ENCODE results near the gene TRIP10. TPM values are rescaled to one million over a fixed set of nuclear protein-coding genes. Genes with fewer than 3 reads are reported as not detected.
"Not testable (repeated sequence)": the region's sequence is repeated elsewhere in the genome, so short reads cannot be mapped to it uniquely, and the experiment has no call there.

TRIP10 gene
- total RNA-seq, 1 donor, result 8.3 TPM

DNA sequence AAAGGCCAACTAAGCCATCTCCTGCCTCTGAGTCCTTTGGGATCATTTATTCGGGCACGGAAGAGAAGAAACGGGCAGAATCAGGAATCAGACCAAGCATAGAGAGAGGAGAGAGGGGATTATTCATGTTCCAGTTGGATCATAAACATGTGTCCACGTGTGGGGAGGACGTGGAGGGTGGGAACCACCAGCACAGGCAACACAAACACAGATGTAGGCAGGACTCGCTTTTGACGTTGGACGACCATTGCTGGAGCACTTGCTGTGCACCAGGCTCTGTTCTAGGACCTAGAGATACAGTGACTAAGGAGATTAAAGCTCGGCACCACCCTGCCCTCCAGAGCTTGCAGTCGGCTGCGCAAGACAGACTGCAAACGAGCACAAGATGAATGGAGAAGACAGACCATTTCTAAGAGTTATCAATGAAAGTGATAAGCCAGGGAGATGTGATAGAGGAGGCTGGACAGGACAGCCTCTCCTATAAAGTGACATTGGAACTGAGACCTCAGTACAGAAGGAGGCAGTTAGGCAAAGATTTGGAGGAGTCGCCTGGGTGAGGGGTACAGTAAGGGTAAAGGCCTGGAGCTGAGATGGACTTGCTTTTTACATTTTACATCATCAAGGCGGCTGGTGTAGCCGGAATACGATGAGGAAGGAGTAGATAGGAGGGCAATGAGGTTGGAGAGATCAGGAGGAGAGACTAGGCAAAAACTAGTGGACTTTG lies 27.0 kb downstream of the TRIP10 start:
- DNase-seq (ENCODE audit: low read depth in 2 of 3, low spot score in 2 of 3), result no peak

DNA sequence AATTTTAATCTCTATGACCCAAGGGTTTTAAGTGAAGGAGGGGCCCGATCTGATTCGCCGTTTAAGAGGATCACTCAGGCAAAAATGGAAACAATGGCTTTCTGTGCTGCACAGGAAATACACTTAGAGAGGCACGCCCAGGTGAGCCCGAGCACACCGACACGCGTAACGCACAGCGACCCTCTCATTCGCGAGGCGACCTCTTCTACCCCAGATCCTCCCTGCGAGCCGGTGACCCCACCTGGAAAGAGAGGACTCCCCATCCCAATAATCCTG lies 27.5 kb downstream of the TRIP10 start:
- DNase-seq (ENCODE audit: low read depth in 2 of 3, low spot score in 2 of 3), result peak in 2 of 3 donors; percentile 26 to 53

DNA sequence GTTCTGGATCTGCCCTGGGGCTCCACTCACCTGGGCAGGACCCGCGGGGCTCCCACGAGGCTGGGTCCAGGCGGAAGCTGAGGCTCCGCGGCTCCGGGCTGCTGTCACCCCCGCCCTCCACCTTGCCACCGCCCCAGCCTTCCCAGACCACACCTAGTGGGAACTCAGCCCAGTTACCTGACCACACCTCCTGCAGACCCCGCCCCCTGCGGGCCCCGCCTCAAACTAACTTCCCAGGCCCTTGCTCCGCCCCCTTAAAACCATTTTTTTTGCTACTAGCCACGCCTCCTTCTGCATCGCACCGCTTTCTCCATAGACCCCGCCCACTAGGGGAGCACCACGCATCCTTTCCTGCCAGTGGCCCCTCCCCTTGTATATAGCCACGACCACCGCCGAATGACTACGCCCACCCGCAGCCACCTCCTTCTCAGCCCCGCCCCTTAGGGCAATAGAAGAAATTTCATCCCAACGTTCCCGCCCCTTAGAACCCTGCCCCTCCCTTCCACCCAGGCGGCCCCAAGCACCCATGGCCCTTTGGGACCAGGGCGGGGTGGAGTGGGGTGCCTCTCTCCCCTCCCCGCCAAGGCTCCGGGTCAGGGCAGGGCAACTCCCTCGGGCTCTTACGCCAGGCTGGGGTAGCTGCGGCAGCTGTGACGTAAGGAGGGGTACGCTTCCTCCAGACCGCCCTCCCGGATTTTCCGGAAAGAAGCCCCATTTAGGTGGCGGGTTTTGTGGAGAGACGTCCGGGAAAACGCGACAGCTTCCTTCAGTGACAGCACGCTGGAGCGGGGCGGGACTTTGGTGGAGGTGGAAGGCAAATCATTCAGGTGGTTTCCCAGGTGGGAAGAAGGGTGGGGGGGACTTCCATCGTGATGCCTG lies 28.1 kb downstream of the TRIP10 start, which contains the start of gene SH2D3A:
Gene SH2D3A, minus strand, starts transcription at position 79 of the 879 bp plus-strand sequence. CDS start 3,687 bp downstream, outside the sequence.
- peak; percentile 87 to 97 (median 95) for DNase-seq (ENCODE audit: low read depth in 2 of 3, low spot score in 2 of 3)

DNA sequence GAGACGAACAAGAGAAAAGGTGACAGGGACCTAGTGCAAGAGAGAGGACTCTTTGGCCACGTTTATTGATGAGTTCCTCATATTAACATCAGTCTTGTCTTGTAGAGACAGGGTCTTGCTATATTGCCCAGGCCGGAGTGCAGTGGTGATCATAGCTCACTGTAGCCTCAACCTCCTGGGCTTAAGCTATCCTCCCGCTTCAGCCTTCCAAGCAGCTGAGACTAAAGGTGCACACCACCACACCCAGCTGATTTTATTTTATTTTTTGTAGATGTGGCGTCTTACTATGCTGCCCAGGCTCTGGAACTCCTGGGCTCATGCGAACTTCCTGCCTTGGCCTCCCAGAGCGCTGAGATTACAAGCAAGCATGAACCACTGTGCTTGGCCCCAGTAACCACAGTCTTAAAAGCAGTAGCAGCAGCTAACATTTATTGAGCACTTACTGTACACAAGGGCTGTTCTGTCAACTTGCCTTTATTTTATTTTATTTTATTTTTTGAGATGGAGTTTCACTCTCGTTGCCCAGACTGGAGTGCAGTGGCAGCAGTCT lies 28.8 kb downstream of the TRIP10 start:
- DNase-seq (ENCODE audit: low read depth in 2 of 3, low spot score in 2 of 3), result no peak

DNA sequence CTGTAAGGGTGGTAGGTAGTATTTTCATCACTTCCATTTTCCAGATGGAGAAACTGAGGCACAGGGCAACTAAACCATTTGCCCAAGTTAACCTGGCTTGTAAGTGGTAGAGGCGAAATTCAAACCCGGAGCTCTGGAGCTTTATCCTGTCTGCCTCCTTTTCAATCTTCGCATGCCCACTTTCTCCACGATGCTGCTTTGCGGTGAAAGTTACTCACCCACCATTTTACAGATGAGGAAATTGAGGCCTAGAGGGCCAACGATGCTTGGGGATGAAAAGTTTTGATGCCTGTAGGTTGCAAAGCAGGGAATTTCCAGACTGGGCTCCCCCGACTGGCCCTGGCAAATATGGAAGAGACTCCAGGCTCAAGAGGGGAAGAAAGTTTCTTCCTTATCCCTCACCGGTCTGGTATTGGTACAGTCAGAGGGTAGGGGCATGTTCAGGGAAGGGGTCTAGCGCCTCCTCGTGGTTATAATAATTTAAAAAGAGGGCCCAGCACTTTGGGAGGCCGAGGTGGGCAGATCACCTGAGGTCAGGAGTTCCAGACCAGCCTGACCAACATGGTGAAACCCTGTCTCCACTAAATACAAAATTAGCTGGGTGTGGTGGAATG lies 29.6 kb downstream of the TRIP10 start:
- DNase-seq (ENCODE audit: low read depth in 2 of 3, low spot score in 2 of 3), result peak in 1 of 3 donors; percentile 28

DNA sequence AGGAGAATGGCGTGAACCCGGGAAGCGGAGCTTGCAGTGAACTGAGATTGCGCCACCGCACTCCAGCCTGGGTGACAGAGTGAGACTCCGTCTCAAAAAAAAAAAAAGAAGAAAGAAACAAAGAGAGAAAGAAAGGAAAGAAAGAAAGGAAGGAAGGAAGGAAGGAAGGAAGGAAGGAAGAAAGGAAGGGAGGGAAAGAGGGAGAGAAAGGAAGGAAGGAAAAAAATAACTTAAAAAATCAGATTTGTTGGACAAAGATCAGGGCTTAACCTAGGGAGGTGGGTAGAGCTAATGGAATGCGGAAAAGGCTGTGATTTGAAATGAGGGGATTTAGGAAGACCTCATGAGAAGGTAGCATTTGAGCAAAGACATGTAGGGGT lies 32.2 kb downstream of the TRIP10 start:
- DNase-seq (ENCODE audit: low read depth in 2 of 3, low spot score in 2 of 3), result not testable (repeated sequence)

DNA sequence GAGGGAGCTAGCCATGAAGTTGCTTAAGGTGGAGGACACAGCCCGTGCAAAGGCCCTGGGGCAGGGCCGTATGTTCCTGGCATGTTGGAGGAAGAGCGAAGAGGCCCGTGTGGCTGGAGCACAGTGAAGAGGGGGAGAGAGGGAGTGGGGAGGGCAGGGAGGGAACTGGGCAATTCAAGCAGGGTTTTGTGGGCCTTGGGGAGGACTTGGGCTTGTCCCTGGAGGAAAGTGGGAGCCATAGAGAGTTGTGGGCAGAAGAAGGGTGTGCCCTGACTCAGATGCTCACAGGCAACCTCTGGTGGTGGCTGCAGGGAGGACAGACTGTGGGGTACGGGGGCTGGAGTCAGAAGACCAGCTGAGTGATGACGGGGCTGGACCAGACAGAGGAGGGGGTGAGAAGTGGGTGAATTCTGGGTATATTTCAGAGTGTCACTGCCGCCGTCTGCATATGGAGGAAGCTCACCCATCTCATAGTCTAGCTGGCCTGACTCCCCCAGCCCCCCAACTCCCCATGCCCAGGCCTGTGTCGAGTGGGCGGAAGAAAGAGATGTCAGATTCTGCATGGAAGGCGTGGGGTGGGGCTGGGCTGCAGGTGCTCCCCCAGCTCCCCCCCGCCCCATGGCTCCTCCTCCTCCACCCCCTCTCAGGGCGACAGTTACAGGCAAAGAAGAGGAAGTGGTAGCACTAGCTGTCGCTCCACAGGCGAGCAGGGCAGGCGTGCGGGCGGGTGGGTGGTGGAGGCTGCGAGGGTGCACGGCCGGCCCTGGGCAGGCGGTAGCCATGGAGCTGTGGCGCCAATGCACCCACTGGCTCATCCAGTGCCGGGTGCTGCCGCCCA lies 32.8 kb downstream of the TRIP10 start, which contains the start of gene VAV1:
Gene VAV1, plus strand, starts transcription at position 681 of the 838 bp plus-strand sequence. Its CDS starts 100 bp downstream, at position 781.
- DNase-seq (ENCODE audit: low read depth in 2 of 3, low spot score in 2 of 3), result peak; percentile 62 to 97 (median 95)

DNA sequence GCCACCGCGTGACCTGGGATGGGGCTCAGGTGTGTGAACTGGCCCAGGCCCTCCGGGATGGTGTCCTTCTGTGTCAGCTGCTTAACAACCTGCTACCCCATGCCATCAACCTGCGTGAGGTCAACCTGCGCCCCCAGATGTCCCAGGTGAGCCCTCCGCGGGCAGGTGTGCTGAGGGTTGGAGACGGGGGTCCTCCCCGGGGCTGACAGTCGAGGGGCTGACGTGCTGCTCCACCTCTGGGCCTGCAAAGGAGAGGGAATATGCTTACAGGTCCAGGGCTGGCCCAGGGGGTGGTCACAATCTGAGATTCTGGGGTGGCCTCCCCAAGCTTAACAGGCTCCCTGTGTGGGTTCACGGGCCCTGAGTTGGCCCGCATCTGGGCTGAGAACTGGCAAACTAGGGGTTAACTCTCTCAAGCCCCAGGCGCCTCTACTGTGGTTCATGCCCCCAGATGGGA lies 33.4 kb downstream of the TRIP10 start:
- no peak for DNase-seq (ENCODE audit: low read depth in 2 of 3, low spot score in 2 of 3)

DNA sequence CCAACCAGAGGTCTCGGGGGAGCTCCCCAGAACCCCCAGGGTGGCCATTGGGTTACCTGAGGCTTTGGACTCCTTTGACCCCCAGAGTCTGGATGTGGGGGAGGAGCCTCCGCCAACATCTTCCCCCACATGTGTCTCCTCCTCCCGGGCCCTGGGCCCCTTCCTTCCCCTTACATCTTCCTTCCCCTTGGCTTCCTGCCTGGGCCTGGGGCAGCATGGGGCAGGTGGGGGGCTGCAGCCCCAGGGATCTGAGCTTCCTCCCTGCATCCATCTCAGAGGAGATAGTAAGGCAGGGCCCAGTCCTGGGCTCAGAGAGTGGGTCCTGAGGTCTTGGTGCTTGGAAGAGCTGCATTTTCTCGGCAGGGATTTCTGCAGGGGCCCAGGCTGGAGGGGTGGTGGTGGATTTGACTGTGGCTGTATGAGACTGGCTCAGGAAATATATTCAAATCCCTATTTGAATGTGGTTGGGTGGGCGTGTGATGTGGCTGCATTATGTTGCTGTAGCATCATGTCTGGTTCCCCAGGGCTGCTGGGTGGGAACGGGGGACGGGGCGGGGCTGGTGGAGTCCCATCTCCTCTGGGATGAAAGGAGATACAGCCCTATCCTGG lies 33.9 kb downstream of the TRIP10 start:
- DNase-seq (ENCODE audit: low read depth in 2 of 3, low spot score in 2 of 3), result peak in 2 of 3 donors; percentile 58 to 67

DNA sequence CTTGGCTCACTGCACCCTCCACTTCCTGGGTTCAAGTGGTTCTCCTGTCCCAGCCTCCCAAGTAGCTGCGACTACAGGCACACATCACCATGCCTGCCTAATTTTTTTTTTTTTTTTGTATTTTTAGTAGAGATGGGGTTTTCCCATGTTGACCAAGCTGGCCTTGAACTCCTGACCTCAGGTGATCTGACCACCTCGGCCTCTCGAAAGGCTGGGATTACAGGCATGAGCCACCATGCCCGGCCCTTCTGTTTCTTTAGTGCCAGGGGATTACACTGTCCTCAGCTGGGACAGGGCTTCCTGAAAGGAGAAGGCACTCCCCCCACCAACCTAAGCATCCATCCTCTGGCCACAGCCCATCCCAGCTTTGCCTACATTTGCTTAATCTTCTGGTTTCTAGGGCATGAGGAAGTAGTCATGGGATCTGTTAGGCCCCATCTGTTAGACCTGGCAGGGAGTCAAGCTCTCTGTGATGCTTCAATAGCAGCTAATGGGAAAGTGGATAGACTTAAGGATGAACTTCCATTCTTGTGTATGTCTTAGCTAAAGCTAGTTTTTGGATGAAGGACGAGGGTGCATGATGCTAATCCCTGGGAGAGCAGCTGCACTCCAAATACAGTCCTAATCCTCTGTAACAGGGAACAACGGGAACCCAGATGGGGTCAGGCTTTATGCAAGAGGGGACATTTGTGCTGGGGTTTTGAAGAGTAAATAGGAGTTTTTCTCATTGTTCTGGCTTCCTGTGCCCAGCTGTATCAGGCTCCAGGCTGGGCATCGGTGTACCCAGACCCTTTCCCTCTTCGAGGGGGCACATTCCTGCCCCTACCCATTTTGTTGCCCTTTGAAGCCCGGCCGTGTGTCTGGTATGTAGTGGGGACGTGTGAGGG lies 35.6 kb downstream of the TRIP10 start:
- peak in 1 of 3 donors; percentile 81 for DNase-seq (ENCODE audit: low read depth in 2 of 3, low spot score in 2 of 3)

DNA sequence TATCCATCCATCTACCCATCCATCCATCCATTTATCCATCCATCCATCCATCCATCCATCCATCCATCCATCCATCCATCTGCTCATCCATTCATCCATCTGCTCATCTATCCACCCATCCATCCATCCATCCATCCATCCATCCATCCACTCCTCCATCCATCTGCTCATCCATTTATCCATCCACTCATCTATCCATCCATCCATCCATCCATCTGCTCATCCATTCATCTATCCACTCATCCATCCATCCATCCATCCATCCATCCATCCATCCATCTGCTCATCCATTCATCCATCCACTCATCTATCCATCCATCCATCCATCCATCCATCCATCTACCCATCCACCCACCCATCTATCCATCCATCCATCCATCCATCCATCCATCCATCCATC lies 36.6 kb downstream of the TRIP10 start:
- DNase-seq (ENCODE audit: low read depth in 2 of 3, low spot score in 2 of 3), result not testable (repeated sequence)

DNA sequence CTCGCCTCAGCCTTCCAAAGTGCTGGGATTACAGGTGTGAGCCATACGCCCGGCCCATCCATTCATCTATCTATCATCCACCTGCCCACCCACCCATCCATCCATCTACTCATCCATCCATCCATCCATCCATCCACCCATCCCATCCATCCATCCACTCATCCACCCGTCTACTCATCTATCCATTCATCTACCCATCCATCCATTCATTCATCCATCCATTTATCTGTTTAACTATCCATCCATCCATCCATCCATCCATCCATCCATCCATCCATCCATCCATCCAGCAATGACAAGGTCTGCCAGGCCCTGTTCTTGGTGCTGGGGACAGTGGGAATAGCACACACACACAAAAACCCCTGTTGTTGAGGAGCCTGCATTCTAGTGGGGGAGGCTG lies 37.5 kb downstream of the TRIP10 start:
- DNase-seq (ENCODE audit: low read depth in 2 of 3, low spot score in 2 of 3), result no peak

DNA sequence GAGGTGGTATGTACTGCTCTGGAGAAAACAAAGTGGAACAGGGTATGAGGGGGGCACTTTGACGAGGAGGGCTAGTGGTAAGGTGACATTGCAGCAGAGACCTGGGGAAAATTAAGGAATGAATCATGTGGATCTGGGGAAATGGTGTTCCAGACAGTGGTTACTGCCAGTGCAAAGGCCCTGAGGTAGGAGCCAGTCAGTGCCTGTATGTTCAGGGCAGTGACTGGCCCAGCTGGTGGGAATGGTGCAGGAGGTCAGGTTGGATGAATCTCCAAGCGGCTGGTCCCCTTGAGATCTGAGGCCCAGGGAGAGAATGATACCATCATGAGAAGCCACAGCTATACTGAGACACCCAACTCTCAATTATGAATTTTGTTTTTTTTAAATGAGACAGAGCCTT lies 38.0 kb downstream of the TRIP10 start:
- DNase-seq (ENCODE audit: low read depth in 2 of 3, low spot score in 2 of 3), result no peak

DNA sequence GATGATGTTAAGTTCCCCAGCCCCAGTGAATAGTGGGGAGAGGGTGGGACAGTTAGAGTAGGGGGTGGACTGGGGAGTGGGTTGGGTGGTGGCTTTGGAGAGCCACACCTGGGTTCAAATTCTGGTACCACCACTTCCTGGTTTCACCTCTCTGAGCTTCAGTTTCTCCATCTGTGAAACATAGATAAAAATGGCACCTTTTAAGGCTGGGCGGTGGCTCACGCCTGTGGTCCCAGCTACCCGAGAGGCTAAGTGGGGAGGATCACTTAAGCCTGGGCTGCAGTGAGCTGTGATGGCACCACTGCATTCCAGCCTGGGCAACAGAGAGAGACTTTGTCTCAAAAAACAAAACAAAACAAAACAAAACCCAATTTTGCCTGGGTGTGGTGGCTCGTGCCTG lies 38.9 kb downstream of the TRIP10 start:
- no peak for DNase-seq (ENCODE audit: low read depth in 2 of 3, low spot score in 2 of 3)

DNA sequence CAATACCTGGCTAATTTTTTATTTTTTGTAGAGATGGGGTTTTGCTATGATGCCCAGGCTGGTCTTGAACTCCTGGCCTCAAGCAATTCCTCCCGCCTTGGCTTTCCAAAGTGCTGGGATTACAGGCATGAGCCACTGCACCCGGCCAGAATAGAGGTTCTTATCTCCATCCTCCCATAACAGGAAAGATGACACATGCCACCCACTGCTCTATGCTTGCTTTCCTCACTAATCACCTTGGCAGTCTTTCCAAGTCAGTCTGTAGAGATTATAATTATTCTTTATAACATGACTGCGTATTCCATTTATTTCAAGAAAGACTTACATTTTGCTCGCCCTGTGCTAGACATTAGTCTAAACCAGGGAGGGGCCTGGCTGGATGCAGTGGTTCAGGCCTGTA lies 39.7 kb downstream of the TRIP10 start:
- no peak for DNase-seq (ENCODE audit: low read depth in 2 of 3, low spot score in 2 of 3)

DNA sequence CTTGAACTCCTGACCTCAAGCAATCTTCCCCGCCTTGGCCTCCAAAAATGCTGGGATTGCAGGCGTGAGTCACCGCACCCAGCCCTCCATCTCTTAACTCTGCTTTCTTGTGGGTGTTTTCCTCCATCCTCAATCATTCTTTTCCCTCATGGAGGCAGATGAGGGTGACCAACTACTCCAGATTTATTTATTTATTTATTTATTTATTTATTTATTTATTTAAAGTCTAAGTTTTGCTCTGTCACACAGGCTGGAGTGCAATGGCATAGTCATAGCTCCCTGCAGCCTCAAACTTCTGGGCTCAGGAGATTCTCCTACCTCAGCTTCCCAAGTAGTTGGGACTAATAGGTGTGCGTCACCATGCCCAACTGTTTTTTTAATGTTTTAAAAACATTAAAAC lies 47.9 kb downstream of the TRIP10 start:
- DNase-seq (ENCODE audit: low read depth in 2 of 3, low spot score in 2 of 3), result no peak

DNA sequence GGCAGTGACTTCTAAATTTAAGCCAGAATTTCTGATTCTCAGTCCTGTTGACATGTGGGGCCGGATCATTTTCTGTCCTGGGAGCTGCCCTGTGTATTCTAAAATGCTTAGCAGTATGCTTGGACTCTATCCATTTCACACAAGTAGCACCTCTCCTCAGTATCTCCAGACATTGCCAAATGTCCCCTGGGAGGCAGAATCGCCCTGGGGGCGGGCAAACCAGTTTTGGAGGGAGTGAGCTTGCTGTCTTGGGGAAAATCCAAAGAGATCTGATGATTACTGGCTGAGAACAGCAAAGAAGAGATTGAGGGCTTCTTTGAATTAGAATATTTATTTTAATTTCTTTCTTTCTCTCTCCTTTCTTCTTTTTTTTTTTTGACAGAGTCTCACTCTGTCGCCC lies 49.4 kb downstream of the TRIP10 start:
- DNase-seq (ENCODE audit: low read depth in 2 of 3, low spot score in 2 of 3), result no peak

DNA sequence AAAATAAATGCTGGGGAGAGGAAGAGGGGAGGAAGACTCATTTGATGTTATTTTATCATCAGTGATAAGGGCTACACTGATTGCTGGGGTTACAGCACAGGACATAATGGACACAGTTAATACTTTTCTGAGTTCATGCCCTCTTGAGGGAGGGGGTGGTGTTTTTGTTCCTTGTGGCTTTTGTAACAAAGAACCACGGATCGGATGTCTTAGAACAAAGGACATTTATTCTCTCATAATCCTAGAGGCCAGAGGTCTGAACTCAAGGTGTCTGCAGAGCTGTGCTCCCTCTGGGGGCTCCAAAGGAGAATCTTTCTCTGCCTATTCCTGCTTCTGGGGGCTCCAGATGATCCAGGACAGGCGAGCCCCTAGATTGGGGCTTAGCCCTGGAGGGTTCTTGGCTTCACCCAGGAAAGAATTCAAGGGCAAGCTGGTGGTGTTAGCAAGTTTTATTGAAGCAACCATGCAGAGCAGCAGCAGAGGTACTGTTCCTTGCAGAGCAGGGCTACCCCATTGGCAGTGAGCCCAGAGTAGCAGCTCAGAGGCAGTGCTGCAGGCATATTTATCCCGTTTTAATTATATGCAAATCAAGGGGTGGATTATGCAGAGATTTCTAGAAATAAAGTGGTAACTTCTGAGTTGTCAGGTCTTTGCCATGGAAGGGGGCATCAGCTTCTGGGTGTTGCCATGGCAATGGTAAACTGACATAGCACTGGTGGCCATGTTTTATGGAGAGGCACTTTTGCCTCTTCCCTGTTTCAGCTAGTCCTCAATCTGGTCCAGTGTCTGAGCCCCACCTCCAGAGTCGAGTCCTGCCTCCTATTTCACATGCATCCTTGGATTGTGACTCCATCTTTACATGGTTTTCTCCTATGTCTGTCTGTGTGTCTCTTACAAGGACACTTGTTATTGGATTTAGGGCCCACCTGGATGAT lies 51.0 kb downstream of the TRIP10 start:
- no peak for DNase-seq (ENCODE audit: low read depth in 2 of 3, low spot score in 2 of 3)

Measured in hematopoietic multipotent progenitor cell (in vitro differentiated cells).